Stomach (tissue), 19 donors: Measurements from ENCODE around the gene FOSL2. TPM values are rescaled to one million over a fixed set of nuclear protein-coding genes. Genes with fewer than 3 reads are reported as not detected.

Experiments
- DNase-seq, 2 donors: peaks; one replicate each; pipeline versions ENCODE4 v3.0.0 to v3.0.0-alpha.2; 2013 to 2019
- H3K27ac ChIP-seq, 5 donors: fragments of 200-600 bp in 4 of 5; sonication (generic) in 4 of 5; one replicate each; pipeline ENCODE4 v1.5.1; 2013 to 2019; ENCODE audit warnings: mild to moderate bottlenecking in 1 of 5, moderate library complexity in 1 of 5
- H3K27me3 ChIP-seq, 3 donors: fragments of 200-600 bp; sonication (generic); one replicate each; pipeline ENCODE4 v1.5.1; 2017 to 2019; ENCODE audit warnings: mixed run types in 1 of 3
- H3K36me3 ChIP-seq, 4 donors: fragments of 200-600 bp; sonication (generic); 1 replicate in 3 of 4; 2 replicates in 1 of 4; pipeline ENCODE4 v1.5.1; 2016 to 2019
- H3K4me1 ChIP-seq, 4 donors: fragments of 200-600 bp; sonication (generic); one replicate each; pipeline ENCODE4 v1.5.1; 2016 to 2019
- H3K4me3 ChIP-seq, 4 donors: fragments of 200-600 bp; sonication (generic) in 3 of 4; one replicate each; pipeline ENCODE4 v1.5.1; 2016 to 2019; ENCODE audit warnings: mild to moderate bottlenecking in 1 of 4
- H3K9me3 ChIP-seq, 4 donors: fragments of 200-600 bp; sonication (generic); one replicate each; pipeline ENCODE4 v1.5.1; 2016 to 2019
- CTCF ChIP-seq, 7 experiments: fragments of 450-650 bp in 4 of 7; fragments of 200-600 bp in 3 of 7; sonication (generic) in 3 of 7; IDR thresholded peaks; one replicate each; pipeline ENCODE4 v1.5.1; 2016 to 2019; ENCODE audit warnings: antibody characterized with exemption in 7 of 7, control low read depth in 2 of 7, mild to moderate bottlenecking in 1 of 7
- EP300 ChIP-seq: sonication (generic); formaldehyde crosslinking; IDR thresholded peaks from one replicate; pipeline ENCODE4 v1.6.1; 2017; ENCODE audit warnings: antibody characterized with exemption
- POLR2A ChIP-seq, 4 donors: fragments of 450-650 bp; IDR thresholded peaks; one replicate each; pipeline ENCODE4 v1.6.1; 2016; ENCODE audit warnings: antibody characterized with exemption in 4 of 4, control low read depth in 2 of 4, mild to moderate bottlenecking in 1 of 4, moderate library complexity in 1 of 4
- POLR2AphosphoS5 ChIP-seq, 3 donors: sonication (generic); formaldehyde crosslinking; IDR thresholded peaks; one replicate each; pipeline ENCODE4 v1.6.1; 2016; ENCODE audit warnings: antibody characterized with exemption in 3 of 3
- WGBS, 5 donors: extraction: QIAGEN DNeasy Blood & Tissue Kit in 3 of 5; methylation state at CpG; one replicate each; pipeline versions ENCODE4 v1.1.5 to v1.1.7; 2013 to 2018; 5-methylcytosine and 5-hydroxymethylcytosine counted together
- intact Hi-C: fragments of 100-400 bp; cut with DNase I; formaldehyde crosslinking; loops from one replicate; pipeline ENCODE4 v1.15.1; 2023; ENCODE audit warnings: low total_unique reads
- long read RNA-seq, 10 donors: transcript quantifications; one replicate each; lab custom pipeline, GENCODE V29; 2026
- polyA plus RNA-seq, 3 donors: library from polyadenylated mRNA; stranded (reverse); fragments of 200-250 nt; gene quantifications; one replicate each; pipeline ENCODE4 v1.2.3, GENCODE V29; 2013
- total RNA-seq, 5 donors: library from RNA; depleted of rRNA; stranded (reverse); fragments of >200 nt; gene quantifications; one replicate each; pipeline versions ENCODE4 v1.1.0 to v1.2.3, GENCODE V29; 2014 to 2016
- donor health status: healthy with polysubstance abuse.
- donor health status: Bipolar disorder and iron deficiency.
- donor health status: healthy.

FOSL2 gene
- 100 to 1,000 TPM in 3 of 5 donors, 10 to 100 TPM in 2; 50.1 to 227 (median 113) TPM for total RNA-seq
- polyA plus RNA-seq, result 10 to 100 TPM; 24.4 to 40.8 (median 27.6) TPM
- long read RNA-seq, donor 1, full-length matches to known transcripts, result 7 of 16 reads
- long read RNA-seq, donor 1, partial matches to known transcripts, result 9 of 16 reads
- long read RNA-seq, donor 1, other reads (novel, unspliced or antisense), result 0 of 16 reads
- long read RNA-seq, donor 2, full-length matches to known transcripts, result 14 of 14 reads
- long read RNA-seq, donor 2, partial matches to known transcripts, result 0 of 14 reads
- long read RNA-seq, donor 2, other reads (novel, unspliced or antisense), result 0 of 14 reads
- long read RNA-seq, donor 3, full-length matches to known transcripts, result 10 of 23 reads
- long read RNA-seq, donor 3, partial matches to known transcripts, result 13 of 23 reads
- long read RNA-seq, donor 3, other reads (novel, unspliced or antisense), result 0 of 23 reads
- long read RNA-seq, donor 4, result 0 reads
- long read RNA-seq, donor 5, full-length matches to known transcripts, result 8 of 42 reads
- long read RNA-seq, donor 5, partial matches to known transcripts, result 34 of 42 reads
- long read RNA-seq, donor 5, other reads (novel, unspliced or antisense), result 0 of 42 reads
- long read RNA-seq, donor 6, result 0 reads
- long read RNA-seq, donor 7, full-length matches to known transcripts, result 12 of 22 reads
- long read RNA-seq, donor 7, partial matches to known transcripts, result 10 of 22 reads
- long read RNA-seq, donor 7, other reads (novel, unspliced or antisense), result 0 of 22 reads
- long read RNA-seq, donor 8, full-length matches to known transcripts, result 7 of 33 reads
- long read RNA-seq, donor 8, partial matches to known transcripts, result 26 of 33 reads
- long read RNA-seq, donor 8, other reads (novel, unspliced or antisense), result 0 of 33 reads
- long read RNA-seq, donor 9, full-length matches to known transcripts, result 3 of 8 reads
- long read RNA-seq, donor 9, partial matches to known transcripts, result 5 of 8 reads
- long read RNA-seq, donor 9, other reads (novel, unspliced or antisense), result 0 of 8 reads
- long read RNA-seq, donor 10, full-length matches to known transcripts, result 8 of 8 reads
- long read RNA-seq, donor 10, partial matches to known transcripts, result 0 of 8 reads
- long read RNA-seq, donor 10, other reads (novel, unspliced or antisense), result 0 of 8 reads

DNA sequence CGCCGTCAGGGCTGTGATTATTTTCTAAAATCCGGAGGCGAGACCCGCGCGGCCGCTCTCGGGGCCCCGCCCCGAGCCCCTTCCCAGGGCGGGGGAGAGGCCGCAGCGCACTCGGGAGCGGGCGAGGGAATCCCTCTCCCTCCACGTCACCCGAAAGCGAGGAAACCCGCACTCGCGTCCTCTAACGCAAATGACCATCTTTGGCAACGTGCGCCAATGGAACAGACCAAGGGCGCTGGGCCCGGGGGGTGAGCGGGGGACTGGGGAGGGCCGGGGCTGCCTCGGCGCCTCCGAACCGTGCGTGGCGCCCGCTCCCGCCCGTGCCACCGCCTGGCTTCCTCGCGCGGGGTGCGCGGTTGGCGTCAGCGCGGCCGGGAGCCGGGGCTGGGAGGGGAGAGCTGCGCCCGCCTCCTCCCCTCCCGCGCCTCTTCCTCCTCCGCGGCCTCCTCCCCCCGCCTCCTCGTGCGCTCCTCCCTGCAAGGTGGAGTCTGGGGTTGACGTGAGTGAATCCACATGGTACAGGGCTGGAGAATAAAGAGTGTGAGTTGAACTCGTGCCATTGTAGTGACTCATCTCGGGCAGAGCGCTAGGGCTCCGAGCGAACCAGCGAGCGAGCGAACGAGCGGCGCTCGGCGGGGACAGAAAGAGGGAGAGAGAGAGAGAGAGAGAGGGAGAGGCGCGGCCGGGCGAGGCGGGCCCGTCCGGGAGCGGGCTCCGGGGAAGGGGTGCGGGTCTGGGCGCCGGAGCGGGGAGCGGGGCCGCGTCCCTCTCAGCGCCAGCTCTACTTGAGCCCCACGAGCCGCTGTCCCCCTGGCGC lies at the start of gene FOSL2:
Gene FOSL2 (plus strand): TSS at position 562 of the 817 bp plus-strand sequence. CDS start 863 bp downstream, outside the sequence.
- H3K27me3 ChIP-seq, result no peaks in the 10 kb centered on the region
- intact Hi-C loops, result no loop called here
- peak within 1 kb of the TSS; percentile 72 to 97 (median 85) for H3K4me3 ChIP-seq
- H3K4me1 ChIP-seq, result peaks cover 12 to 24% (median 21%) of the 10 kb centered on the region in 4 donors
- H3K9me3 ChIP-seq, result no peaks in the 10 kb centered on the region
- 0 to 1% (median 0%) methylated on average over 52 to 93 of the region's 93 CpGs for WGBS, 5 donors
- peak; percentile 96 to 99 for DNase-seq
- TF ChIP-seq POLR2AphosphoS5 (IDR thresholded peaks at IDR 0.05), result peak; percentile 100
- TF ChIP-seq POLR2A (IDR thresholded peaks at IDR 0.05), result peak in 2 of 4 donors; percentile 99
- peak; percentile 77 for TF ChIP-seq EP300
- no peak for TF ChIP-seq CTCF (IDR thresholded peaks at IDR 0.05)
- peaks cover 0 to 5% (median 0%) of the 10 kb centered on the region in 4 donors for H3K36me3 ChIP-seq
- H3K27ac ChIP-seq, result peak within 1 kb of the TSS; percentile 98 to 100 (median 99)

DNA sequence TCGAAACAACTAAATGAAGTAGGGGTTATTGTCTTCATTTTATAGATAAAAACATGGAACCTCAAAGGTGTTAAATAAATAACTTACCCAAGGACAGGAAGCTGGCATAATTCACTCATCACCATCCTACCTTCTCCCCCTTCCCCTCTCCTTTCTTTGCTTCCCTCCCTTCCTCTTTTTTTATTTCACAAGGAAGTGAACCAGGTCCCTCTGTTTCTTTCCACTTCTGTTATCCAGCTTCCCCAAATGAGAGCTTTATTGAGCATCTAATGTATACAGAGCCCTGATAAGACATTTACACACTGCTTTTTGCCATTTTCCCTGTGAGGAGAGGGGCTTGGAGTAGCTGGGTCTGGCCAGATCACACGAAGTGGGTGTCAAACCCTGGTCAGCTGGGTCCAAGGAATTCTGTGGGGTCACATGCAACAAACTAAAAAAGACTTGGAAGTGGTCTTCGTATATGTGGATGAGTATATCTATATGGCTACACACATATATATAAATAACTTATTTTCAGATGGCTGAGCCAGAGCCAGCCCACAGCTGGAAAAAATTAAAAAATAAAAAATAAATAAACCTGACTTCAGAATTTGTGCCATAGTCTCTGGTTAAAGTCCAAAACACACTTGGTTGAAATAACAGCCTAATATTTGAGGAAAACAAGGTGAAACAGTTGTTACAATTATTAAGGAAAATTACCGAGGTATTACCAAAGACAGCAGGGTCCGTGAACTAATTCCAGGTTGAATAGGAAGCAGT lies 49.3 kb upstream of the FOSL2 start:
- intact Hi-C loops, result no loop called here
- Histone ChIP-seq H3K4me3 (no peak overlapping the region), H3K9me3 (no peaks in the 10 kb centered on the region), H3K27ac (peak overlapping the region in 4 of 5 donors; percentile 76 to 82 (median 80)), H3K27me3 (no peaks in the 10 kb centered on the region), H3K36me3 (no peaks in the 10 kb centered on the region), H3K4me1 (peaks cover 38 to 70% (median 53%) of the 10 kb centered on the region in 4 donors)
- DNase-seq, result no peak
- no peak for TF ChIP-seq POLR2AphosphoS5 (IDR thresholded peaks at IDR 0.05)
- TF ChIP-seq CTCF (IDR thresholded peaks at IDR 0.05), result no peak
- no peak for TF ChIP-seq EP300
- TF ChIP-seq POLR2A (IDR thresholded peaks at IDR 0.05), result no peak
- 71 to 79% (median 74%) methylated on average over 5 of the region's 5 CpGs for WGBS, 5 donors

GRCh38 chr2:28343971-28344715 lies 48.5 kb upstream of the FOSL2 start:
- Histone ChIP-seq H3K27me3 (no peaks in the 10 kb centered on the region), H3K4me1 (peaks cover 31 to 63% (median 46%) of the 10 kb centered on the region in 4 donors), H3K9me3 (no peaks in the 10 kb centered on the region), H3K27ac (peak overlapping the region in 3 of 5 donors; percentile 79 to 82 (median 82)), H3K4me3 (no peak overlapping the region), H3K36me3 (no peaks in the 10 kb centered on the region)
- intact Hi-C loops, result no loop called here
- 90 to 93% (median 92%) methylated on average over 20 of the region's 20 CpGs for WGBS, 5 donors
- no peak for TF ChIP-seq EP300
- no peak for TF ChIP-seq POLR2A (IDR thresholded peaks at IDR 0.05)
- TF ChIP-seq POLR2AphosphoS5 (IDR thresholded peaks at IDR 0.05), result no peak
- TF ChIP-seq CTCF (IDR thresholded peaks at IDR 0.05), result no peak
- no peak for DNase-seq
